Breast epithelium (tissue), 4 donors: Measurements from ENCODE around the gene GLIS2. TPM values are rescaled to one million over a fixed set of nuclear protein-coding genes. Genes with fewer than 3 reads are reported as not detected.

ENCODE experiments used
- DNase-seq, 2 donors: peaks; one replicate each; pipeline ENCODE4 v3.0.0-alpha.2; 2019; ENCODE audit warnings: low spot score in 2 of 2
- H3K27ac ChIP-seq, 2 donors: fragments of 200-600 bp; sonication (generic) in 1 of 2; one replicate each; pipeline ENCODE4 v1.5.1; 2016 to 2019; ENCODE audit warnings: mild to moderate bottlenecking in 1 of 2
- H3K27me3 ChIP-seq, 2 donors: fragments of 200-600 bp; sonication (generic) in 1 of 2; one replicate each; pipeline versions ENCODE4 v1.5.1 to v1.6.0; 2017 to 2019; ENCODE audit warnings: control low read depth in 1 of 2, mild to moderate bottlenecking in 1 of 2
- H3K36me3 ChIP-seq: fragments of 200-600 bp; one replicate; pipeline ENCODE4 v1.5.1; 2019
- H3K4me1 ChIP-seq, 2 donors: fragments of 200-600 bp; sonication (generic); one replicate each; pipeline ENCODE4 v1.5.1; 2016 to 2019; ENCODE audit warnings: control low read depth in 1 of 2
- H3K4me3 ChIP-seq, 3 donors: fragments of 200-600 bp; sonication (generic); 1 replicate in 2 of 3; 2 replicates in 1 of 3; pipeline ENCODE4 v1.5.1; 2016 to 2019; ENCODE audit warnings: mild to moderate bottlenecking in 3 of 3, moderate library complexity in 2 of 3
- H3K9me3 ChIP-seq, 2 donors: fragments of 200-600 bp; sonication (generic) in 1 of 2; one replicate each; pipeline ENCODE4 v1.5.1; 2016 to 2019; ENCODE audit warnings: control low read depth in 1 of 2
- CTCF ChIP-seq, 3 donors: fragments of 450-650 bp; IDR thresholded peaks; one replicate each; pipeline ENCODE4 v1.5.1; 2016 to 2017; ENCODE audit warnings: antibody characterized with exemption in 3 of 3, mild to moderate bottlenecking in 3 of 3, moderate library complexity in 3 of 3
- POLR2A ChIP-seq: fragments of 450-650 bp; IDR thresholded peaks from one replicate; pipeline ENCODE4 v1.6.1; 2016; ENCODE audit warnings: antibody characterized with exemption, mild to moderate bottlenecking, moderate library complexity
- POLR2AphosphoS5 ChIP-seq, 3 donors: sonication (generic); formaldehyde crosslinking; IDR thresholded peaks; one replicate each; pipeline ENCODE4 v1.6.1; 2017; ENCODE audit warnings: antibody characterized with exemption in 3 of 3
- intact Hi-C: fragments of 100-400 bp; cut with DNase I; formaldehyde crosslinking; loops from one replicate; pipeline ENCODE4 v1.15.1; 2023; ENCODE audit warnings: low total_unique reads
- total RNA-seq, 3 donors: library from RNA; depleted of rRNA; stranded (reverse); fragments of >200 nt; gene quantifications; one replicate each; pipeline ENCODE4 v1.1.0, GENCODE V29; 2016

Gene GLIS2
- total RNA-seq, 3 donors from 2014 or later, result 0.96 to 3.9 (median 1.5) TPM

- Histone ChIP-seq H3K4me3 (no peak overlapping the region), H3K9me3 (no peaks in the 10 kb centered on the region), H3K27me3 (no peaks in the 10 kb centered on the region), H3K27ac (peak overlapping the region; percentile 66 to 85), H3K4me1 (peaks cover 10 to 28% of the 10 kb centered on the region in 2 donors), H3K36me3 (no peaks in the 10 kb centered on the region)
- intact Hi-C loops, result no loop called here
- DNase-seq, result no peak
- TF ChIP-seq POLR2A (no peak), POLR2AphosphoS5 (IDR thresholded peaks at IDR 0.05) (no peak), CTCF (IDR thresholded peaks at IDR 0.05) (no peak)
Measured at GRCh38 chr16:4388271-4389021, 72.6 kb downstream of the GLIS2 start.

Other genes starting within 250 kb of the GLIS2 start
- 10 to 100 TPM; 10.9 to 14.4 (median 12.0) TPM for gene ADCY9, start 199.6 kb upstream of the GLIS2 start, total RNA-seq
- gene SRL, start 74.0 kb upstream of the GLIS2 start, total RNA-seq, result under 1 TPM; 0.32 to 0.98 (median 0.44) TPM
- 1 to 10 TPM; 4.6 to 7.2 (median 6.2) TPM for gene TFAP4, start 43.0 kb upstream of the GLIS2 start, total RNA-seq
- 10 to 100 TPM; 24.9 to 52.4 (median 49.9) TPM for gene PAM16, start 35.3 kb downstream of the GLIS2 start, total RNA-seq
- 10 to 100 TPM; 14.8 to 28.5 (median 16.1) TPM for gene VASN, start 55.8 kb downstream of the GLIS2 start, total RNA-seq
- 10 to 100 TPM; 19.7 to 25.9 (median 22.7) TPM for gene CORO7, start 100.5 kb downstream of the GLIS2 start, total RNA-seq
- 10 to 100 TPM; 32.6 to 54.2 (median 45.9) TPM for gene DNAJA3, start 109.8 kb downstream of the GLIS2 start, total RNA-seq
- gene NMRAL1, start 158.6 kb downstream of the GLIS2 start, total RNA-seq, result 10 to 100 TPM; 44.5 to 57.7 (median 51.5) TPM
- gene HMOX2, start 160.3 kb downstream of the GLIS2 start, total RNA-seq, result 10 to 100 TPM; 53.6 to 87.7 (median 65.9) TPM
- gene CDIP1, start 222.7 kb downstream of the GLIS2 start, total RNA-seq, result 1 to 10 TPM; 9.1 to 9.9 (median 9.5) TPM
- not detected for gene C16orf96, start 240.3 kb downstream of the GLIS2 start, total RNA-seq